Measurements from ENCODE around the gene DNASE2.

The DNASE2 gene

DNA sequence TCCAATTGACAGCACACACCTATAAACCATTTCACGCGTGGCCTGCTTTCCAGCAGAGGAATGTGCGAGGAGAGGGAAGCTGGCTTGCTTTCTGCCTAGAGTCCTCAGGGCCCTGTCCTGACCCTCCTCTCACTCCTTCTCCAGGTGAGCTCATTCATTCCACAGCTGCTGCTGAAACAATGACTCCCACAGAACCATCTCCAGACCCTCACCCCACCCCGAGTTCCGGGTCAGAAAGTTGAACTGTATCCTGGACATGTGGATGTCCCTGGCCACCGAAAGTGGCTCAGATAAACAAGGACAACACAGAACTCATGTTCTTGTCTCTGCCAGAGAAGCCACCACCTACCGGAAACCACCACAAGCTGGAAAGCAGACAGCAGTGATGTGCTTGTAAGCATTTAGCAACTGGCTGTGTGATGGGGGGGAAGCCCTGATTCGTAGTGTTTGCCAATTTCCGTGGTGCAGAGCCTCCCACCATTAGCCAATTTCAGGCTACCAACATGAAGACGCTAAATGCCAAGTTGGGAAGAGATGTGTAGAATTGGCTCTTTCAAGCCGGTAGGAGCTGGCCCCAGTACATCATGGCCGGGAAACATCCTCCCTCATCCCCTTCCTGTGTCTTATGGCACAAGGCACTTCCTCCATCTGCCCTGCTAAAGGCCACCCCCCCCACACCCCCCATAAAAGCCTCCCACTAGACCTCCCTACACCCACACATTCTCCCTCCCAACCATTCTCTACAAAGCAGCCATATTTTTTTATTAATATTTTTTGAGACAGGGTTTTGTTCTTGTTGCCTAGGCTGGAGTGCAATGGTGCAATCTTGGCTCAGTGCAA lies 32.8 kb upstream of the DNASE2 start:
- TF ChIP-seq, protein P1, sequence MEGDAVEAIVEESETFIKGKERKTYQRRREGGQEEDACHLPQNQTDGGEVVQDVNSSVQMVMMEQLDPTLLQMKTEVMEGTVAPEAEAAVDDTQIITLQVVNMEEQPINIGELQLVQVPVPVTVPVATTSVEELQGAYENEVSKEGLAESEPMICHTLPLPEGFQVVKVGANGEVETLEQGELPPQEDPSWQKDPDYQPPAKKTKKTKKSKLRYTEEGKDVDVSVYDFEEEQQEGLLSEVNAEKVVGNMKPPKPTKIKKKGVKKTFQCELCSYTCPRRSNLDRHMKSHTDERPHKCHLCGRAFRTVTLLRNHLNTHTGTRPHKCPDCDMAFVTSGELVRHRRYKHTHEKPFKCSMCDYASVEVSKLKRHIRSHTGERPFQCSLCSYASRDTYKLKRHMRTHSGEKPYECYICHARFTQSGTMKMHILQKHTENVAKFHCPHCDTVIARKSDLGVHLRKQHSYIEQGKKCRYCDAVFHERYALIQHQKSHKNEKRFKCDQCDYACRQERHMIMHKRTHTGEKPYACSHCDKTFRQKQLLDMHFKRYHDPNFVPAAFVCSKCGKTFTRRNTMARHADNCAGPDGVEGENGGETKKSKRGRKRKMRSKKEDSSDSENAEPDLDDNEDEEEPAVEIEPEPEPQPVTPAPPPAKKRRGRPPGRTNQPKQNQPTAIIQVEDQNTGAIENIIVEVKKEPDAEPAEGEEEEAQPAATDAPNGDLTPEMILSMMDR (conservative IDR thresholded peaks at IDR 0.05; ENCODE audit: low read length) = no peak
- no peak overlapping the region for H3K4me3 ChIP-seq (ENCODE audit: low read length)
- DNase-seq (ENCODE audit: low read depth) = peak; percentile 67

DNA sequence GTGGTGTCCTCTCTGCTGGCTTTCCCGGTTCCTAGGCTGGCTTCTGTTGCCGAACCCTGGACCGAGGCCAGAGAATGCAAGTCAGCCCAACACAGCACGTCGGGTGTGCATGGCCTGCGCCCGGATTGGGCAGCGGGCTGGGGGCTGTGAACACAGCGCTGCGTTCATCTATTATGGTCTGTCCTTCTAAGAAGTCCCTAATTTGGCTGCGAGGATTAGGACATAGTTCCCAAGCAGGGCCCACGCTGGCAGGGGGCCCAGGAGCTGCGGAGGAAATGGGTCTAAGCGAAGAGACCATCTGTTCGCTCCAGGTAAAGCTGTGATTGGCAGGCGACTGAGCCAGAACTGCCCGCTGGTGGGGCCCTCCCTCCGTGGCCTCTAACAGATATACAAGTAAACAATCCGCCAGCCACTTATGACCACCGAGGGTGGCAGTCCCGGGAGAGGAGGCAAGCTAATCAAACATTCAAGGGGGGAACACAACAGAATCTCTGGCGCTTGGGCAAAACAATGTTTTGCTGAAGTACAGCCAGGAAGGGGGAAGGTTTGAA lies 31.8 kb upstream of the DNASE2 start:
- DNase-seq (ENCODE audit: low read depth) = peak; percentile 58
- H3K4me3 ChIP-seq (ENCODE audit: low read length) = no peak overlapping the region
- TF ChIP-seq, protein P1 (conservative IDR thresholded peaks at IDR 0.05; ENCODE audit: low read length) = no peak

DNA sequence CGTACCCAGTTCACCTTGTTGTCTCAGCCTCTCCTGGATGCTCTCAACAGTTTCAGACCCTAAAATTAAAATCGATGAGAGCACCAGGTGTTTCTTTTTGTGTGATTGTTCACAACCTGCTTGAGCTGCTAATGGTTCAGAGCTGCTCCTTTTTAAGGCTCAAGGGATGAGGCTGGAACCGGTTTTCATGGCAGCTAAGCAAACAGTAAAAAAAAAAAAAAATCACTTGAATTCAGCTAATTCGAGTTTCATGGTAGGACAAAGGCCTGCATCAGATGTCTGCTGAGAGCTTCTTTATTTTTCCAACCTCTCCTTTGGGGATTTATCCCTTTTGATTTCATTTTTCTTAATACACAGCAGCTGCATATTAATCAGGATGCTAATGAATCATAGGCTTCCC lies 31.3 kb upstream of the DNASE2 start:
- TF ChIP-seq, protein P1 (conservative IDR thresholded peaks at IDR 0.05; ENCODE audit: low read length) = no peak
- no peak overlapping the region for H3K4me3 ChIP-seq (ENCODE audit: low read length)
- DNase-seq (ENCODE audit: low read depth) = no peak

DNA sequence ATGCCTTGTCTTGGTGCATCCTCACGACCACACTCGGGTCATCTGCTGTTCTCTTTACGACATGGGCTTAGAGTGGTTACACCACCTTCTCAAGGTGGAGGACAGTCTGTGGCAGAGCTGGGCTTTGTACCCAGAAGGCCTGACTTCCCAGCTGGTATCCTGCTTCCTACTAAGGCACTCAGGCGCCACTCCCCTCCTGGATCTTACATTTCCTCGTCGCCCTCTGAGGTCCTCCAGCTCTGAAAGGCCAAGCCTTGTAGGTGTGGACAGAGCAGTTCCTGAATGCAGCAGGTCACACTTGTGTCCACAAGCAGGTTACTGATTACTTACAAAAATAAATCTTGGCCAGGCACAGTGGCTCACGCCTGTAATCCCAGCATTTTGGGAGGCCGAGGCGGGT lies 25.9 kb upstream of the DNASE2 start:
- H3K4me3 ChIP-seq (ENCODE audit: low read length) = no peak overlapping the region
- TF ChIP-seq, protein P1 (conservative IDR thresholded peaks at IDR 0.05; ENCODE audit: low read length) = no peak
- DNase-seq (ENCODE audit: low read depth) = no peak

DNA sequence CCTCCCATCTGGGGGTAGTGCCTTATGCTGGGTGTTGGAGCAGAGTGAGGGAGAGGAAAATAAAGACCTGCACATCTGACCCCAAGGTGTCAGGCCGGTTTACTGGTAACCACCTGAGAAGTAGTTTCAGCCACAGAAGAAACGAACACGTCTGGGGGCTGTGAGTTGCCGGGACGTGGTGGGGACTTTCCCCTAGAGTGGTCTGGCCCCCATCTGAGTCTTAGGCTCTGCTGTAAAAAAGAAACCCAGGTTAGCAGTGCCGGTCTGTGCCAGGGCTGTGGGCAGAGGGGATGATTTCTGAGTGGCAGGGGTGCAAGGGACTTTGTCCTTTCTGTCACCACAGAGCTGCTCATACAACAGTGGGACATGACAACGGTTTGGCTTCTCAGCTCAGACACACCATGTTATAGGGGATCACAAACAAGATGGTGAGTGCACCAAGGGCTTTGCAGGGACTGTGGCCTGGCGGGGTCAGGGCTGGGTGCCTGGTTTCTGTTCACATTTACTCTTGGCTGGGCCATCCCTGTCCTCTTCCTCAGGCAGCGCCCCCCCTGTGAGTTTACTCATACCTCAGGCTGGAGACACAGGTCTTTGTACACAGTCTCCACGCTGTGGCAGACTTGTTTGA lies 18.8 kb upstream of the DNASE2 start:
- no peak overlapping the region for H3K4me3 ChIP-seq (ENCODE audit: low read length)
- no peak for DNase-seq (ENCODE audit: low read depth)
- TF ChIP-seq, protein P1 (conservative IDR thresholded peaks at IDR 0.05; ENCODE audit: low read length) = no peak

DNA sequence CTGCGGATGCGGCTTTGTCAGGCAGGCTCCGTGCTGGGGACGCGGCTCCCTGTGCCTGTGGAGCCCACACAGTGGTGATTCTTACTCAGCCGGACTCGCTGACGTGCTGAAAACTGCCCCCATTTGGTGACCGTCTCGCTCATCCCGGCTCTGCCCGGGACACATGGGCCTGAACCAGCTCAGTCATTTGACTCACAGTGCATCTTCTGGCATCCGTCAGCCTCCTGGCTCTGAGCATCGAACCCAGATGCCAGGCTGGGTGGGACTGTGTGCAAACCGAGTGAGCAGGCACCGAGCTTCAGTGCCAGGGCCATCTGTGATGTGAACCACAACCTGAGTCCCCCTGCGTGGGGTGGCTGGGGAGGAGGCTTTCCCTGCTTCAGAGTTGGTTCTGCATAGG lies 15.2 kb upstream of the DNASE2 start:
- TF ChIP-seq, protein P1 (conservative IDR thresholded peaks at IDR 0.05; ENCODE audit: low read length) = no peak
- no peak overlapping the region for H3K4me3 ChIP-seq (ENCODE audit: low read length)
- DNase-seq (ENCODE audit: low read depth) = no peak

All from AG10803 (cell line).